RPMI8226 (cell line): ENCODE data around the gene MAJIN.
A peak's percentile ranks its signal among the peaks of the same experiment; 100 is the strongest.

Experiments used
- DNase-seq: peaks from one replicate; pipeline ENCODE4 v3.0.0-alpha.2; 2015

MAJIN gene

DNA sequence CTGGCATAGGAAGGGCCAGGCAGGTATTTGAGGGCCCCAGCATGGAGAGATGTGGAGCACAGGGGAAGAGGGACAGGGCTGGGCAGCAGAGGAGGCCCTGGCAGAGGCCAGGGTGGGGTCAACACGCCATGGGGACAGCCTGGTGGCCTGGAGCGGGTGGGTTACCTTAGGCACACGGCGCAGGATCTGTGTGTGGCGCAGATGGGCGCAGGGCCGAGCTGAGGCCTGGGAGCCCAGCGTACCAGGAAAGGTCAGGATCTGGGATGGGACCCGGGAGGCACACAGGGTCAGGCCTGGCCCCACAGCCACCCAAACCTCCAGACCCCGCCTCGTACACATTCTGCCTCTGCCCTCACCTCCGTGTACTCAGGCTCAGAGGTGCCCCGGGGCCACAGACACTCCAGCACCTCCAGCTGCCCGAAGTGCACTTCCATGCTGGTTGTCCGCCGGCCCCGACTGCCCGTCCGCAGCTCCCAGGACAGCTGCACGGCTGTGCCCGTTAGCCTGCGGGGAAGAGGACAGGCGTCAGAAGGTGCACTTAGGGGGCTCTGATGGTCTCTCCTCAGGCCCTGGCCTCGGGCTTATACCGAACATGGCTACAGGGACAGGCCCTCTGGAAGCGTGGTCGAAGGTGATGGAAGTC, 61.3 kb downstream of the MAJIN start:
- DNase-seq: no peak

DNA sequence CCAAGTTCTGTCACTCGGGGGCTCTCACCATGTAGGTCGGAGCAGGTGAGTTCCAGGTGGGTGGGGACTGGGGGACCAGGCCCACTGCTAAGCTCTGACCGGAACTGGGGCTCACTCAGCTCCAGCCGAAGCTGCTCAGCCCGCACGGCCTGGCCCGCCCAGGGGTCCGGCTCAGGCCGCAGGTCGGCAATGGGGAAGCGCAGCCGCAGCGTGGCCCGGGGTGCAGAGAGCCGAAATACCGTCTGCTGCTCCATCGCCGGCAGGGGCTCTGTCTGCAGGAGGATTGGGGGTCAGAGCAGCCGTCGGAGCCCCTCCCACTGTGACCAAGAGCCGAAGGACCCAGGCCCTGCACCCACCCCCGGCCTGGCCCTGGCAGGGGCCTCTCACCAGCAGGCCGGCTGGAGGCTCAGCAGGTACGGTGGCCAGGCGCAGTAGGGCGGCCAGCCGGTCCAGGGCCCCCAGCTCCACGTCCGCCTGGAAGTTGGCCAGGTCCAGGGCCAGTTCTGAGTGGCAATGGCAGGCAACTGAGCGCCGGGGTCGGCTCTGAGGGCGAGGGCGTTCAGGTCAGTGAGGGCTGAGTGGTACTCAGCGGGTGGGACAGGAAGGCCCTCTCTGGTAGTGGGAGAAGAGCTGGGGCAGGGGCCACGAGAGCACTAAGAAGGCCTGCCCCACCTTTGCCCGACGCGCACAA, 62.1 kb downstream of the MAJIN start:
- no peak for DNase-seq

GRCh38 chr11:64908766-64909165, 63.1 kb downstream of the MAJIN start:
- no peak for DNase-seq

- no peak for DNase-seq
These were observed 65.6 kb downstream of the MAJIN start for GRCh38 chr11:64906314-64906635.

DNA sequence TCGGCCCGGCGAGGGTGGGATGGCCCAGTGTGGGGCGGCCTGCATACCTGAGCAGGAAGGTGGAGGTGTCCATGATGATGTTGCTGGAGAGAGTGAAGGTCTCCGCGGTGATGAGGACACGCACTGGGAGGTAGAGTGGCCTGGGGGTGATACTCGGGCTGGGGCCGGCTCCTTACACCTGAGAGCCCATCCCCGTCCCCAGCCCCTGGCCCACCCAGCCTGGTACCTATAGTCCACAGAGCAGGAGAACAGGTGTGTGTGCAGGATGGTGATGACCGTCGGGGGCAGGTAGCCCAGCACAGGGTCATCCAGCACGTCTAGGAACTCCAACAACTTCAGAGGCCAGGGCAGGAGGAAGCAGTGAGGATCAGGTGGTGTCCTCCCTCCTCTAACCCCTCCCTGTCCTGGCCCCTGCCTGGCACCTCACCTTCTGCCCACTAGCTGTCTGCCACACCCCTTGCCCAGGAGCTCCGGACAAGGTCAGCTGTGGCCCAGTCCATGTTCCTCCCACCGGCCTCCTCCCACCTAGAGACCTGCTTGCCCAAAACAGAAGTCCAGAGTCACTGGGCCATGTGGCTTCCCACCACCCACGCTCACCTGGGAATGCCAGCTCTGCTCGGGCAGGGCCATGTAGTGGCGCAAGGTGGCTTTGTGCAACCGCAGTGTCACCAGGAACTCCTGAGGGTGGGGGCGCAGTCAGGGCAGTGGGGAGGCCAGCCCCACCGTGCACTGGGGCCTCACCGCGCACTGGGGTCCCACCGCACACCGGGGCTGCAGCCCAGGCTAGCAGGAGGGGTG, 66.2 kb downstream of the MAJIN start:
- no peak for DNase-seq

DNA sequence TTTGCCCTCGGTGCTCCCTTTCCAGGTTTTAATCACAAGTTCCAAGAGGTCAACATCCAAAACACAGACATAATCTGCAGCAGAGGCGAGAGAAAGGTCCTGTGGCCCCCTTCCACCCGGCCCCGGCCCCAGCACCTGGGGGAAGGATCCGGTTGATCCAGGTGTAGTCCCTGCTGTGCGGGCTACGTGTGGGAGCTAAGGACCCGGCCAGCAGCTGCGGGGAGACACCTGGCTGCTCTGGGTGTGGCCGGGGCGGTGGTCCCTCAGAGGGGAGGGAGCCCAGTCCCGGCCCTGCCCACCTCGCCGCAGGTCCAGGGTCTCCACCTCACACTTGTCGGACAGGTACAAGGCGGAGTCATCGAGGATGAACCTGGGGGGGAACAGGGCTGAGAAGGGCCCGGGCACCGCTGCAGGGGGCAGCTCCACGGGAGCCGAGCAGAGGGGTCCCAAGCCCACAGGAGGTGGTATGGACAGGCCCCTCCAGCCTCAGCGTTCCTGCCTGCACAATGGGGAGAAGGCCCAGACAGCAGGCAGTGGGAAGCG, 68.5 kb downstream of the MAJIN start:
- no peak for DNase-seq

- DNase-seq: no peak
These were observed 69.6 kb downstream of the MAJIN start for GRCh38 chr11:64902102-64902900.

DNA sequence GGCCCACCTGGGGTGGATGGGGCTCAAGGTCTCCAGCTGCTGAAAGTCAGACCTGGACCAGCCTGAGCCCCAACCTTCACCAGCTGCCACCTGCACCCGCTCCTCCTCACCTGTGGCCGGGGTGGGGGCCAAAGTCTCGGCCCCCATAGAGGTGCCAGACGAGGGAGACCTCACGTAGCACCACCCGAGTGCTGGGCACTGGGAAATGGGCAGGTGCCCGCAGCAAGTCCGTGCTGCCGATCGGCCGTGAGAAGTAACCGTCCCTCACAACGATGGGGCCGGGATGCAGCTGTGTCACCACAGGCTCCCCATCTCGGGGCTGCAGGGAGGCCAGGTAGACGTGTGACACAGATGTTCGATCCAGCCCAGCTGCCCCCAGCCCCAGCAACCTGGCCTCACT, 71.1 kb downstream of the MAJIN start:
- no peak for DNase-seq

GRCh38 chr11:64900263-64900678, 71.6 kb downstream of the MAJIN start:
- no peak for DNase-seq

GRCh38 chr11:64898541-64898940, 73.4 kb downstream of the MAJIN start:
- no peak for DNase-seq

DNA sequence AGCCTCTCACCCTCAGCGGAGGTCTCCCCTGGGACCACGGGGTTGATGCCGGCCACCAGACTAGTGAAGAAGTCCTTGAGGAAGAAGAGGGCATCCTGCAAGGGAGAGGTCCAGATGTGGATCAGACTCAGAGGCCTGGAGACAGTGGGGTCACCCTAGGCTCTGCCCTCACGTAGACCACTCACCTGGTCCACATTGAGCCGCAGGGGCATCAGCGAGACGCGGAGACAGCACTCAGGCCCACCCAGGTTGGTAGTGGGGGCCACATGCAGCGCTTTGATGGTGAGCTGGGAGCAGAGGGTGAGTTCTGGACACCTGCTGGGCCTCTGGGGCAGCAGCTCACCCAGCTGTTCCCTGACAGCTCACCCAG, 73.8 kb downstream of the MAJIN start:
- DNase-seq: no peak

- no peak for DNase-seq
These were observed 74.4 kb downstream of the MAJIN start for GRCh38 chr11:64897381-64898075.

DNA sequence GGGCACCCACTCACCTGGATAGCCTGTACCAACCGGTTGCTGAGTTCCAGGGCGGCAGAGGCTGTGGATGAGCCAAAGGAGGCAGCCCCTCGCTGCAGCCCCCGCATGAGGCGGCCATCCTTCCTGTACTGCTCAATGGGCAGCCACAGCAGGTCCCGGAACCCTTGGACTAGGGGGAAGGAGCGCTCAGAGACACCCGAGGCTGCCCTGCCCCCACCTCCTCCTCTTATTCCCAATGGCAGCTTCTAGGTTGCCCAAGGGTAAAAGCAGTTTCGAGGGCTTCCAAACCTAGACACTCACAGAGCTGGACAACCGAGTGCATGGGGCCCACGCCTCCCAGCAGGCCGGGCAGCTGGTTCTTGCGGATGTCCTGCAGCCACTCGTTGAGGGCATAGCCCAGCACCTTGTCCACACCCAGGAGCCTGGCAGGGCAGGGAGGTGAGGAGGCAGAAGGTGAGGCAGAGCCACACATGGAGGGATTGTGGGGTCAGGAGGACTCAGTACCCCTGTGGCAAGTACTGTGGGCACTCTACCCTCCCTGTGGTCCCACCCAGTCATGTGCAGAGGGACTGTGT, 75.4 kb downstream of the MAJIN start:
- no peak for DNase-seq

- DNase-seq: no peak
These were observed 77.0 kb downstream of the MAJIN start for GRCh38 chr11:64894812-64895452.

- peak; percentile 93 for DNase-seq
These were observed 77.7 kb downstream of the MAJIN start for GRCh38 chr11:64894070-64894811.

DNA sequence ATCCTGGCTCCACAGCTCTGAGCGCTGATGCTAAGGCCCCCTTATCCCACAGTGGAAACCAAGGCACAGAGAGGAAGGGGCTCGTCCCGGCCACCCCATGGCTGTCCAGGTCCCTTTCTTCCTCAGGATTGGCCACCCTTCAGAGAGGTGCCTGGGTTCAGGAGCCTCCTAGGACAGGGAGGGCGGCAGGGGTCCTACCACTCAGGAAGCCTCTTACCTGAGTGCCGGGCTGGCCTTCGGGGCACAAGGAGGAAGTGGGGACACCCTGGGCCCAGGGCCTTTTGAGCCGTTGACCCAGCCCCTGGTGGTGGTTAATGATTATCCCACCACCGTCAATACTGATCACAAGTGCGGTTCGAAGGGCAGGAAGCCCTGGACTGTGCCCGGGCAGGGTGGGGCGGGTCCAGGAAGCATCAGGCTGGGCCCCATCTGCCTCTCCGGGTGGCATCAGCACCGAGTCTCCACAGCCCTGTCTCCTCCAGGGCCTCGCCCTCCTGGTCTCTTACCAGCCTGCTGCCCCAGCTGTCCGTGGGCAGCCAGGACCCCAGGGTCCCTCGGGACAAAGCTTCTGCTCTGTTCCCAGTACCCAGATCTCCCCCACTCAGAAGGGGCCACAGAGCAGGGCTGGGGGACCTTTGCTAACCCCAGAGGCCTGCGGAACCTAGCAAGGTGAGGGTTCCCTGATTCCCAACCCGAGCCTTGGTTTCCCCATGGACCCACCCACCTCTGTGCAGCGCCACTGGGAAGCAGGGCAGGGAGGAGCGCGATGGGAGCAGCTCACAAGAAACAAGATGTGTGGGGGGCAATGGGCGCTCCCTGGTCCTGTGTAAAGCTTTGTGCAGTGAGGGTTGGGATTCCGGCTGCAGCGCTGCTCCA, 78.5 kb downstream of the MAJIN start:
- no peak for DNase-seq

DNA sequence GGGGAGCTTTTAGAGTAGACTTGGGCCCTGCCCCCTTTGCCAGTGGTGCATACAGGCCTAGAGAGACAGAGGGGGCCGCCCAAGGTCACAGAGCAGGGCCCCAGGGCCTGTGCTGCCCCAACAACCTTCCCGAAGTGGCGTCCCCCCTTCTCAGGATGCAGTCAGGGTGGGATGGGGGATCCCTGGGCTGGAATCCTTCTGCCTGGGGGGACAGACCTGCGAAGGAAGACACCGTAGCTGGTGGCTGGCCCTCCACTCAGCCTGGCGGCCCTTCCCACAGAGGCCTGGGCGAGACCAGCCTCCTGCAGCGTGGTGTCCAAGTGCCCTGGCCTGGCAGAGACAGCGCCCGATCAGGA, 79.1 kb downstream of the MAJIN start:
- DNase-seq: no peak

- DNase-seq: no peak
These were observed 79.5 kb downstream of the MAJIN start for GRCh38 chr11:64892411-64892831.

DNA sequence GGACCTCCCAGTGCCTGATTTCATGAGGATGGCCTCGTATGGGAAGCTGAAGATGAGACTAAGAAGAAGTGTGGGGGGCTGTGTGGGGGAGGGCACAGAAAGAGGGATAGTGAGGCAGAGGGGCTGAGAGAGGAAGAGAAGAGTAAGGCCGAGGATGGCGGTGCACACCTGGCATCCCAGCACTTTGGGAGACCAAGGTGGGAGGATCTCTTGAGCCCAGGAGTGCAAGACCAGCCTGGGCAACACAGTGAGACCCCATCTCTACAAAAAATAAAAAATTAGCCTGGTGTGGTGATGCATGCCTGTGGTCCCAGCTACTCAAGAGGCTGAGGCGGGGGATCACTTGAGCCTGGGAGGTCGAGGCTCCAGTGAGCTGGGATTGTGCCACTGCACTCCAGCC, 80.0 kb downstream of the MAJIN start:
- DNase-seq: no peak
